GM13976 (cell line): ENCODE results near the gene G6PC1.
"Not testable (repeated sequence)": the region's sequence is repeated elsewhere in the genome, so short reads cannot be mapped to it uniquely, and the experiment has no call there.

Source experiments
- DNase-seq: peaks from one replicate; pipeline ENCODE4 v3.0.0; 2012; ENCODE audit warnings: low spot score
- CTCF ChIP-seq: IDR thresholded peaks from 2 replicates; pipeline ENCODE4 v1.5.1; 2012; ENCODE audit warnings: borderline replicate concordance, mild to moderate bottlenecking; ENCODE audit not compliant: insufficient read depth; ENCODE audit errors: extremely low read depth, missing control alignments, control extremely low read depth
- in situ Hi-C: fragments of 300-500 bp; cut with MboI; formaldehyde crosslinking; loops from one replicate; pipeline ENCODE4 v1.12.0; 2022; ENCODE audit warnings: low sequenced_read_pairs, mixed read lengths, inconsistent platforms; ENCODE audit not compliant: unreplicated experiment

G6PC1 gene

GRCh38 chr17:42918902-42919521, 18.4 kb downstream of the G6PC1 start:
- TF ChIP-seq CTCF, result no peak
- DNase-seq, result no peak
- in situ Hi-C loops, result no loop called here

- DNase-seq, in situ Hi-C loops: not testable (repeated sequence)
Observed at GRCh38 chr17:42919522-42920077, 19.0 kb downstream of the G6PC1 start.

GRCh38 chr17:42920106-42920900, 19.7 kb downstream of the G6PC1 start:
- in situ Hi-C loops, result no loop called here
- no peak for DNase-seq

GRCh38 chr17:42920922-42921321, 20.3 kb downstream of the G6PC1 start:
- in situ Hi-C loops, result no loop called here
- no peak for DNase-seq
- TF ChIP-seq CTCF, result no peak

More at GRCh38 chr17:42920106-42920900, 19.7 kb downstream of the G6PC1 start:
- TF ChIP-seq CTCF, result no peak

GRCh38 chr17:42922294-42922693, 21.7 kb downstream of the G6PC1 start:
- no peak for TF ChIP-seq CTCF
- in situ Hi-C loops, result no loop called here
- no peak for DNase-seq

GRCh38 chr17:42923472-42923871, 22.9 kb downstream of the G6PC1 start:
- in situ Hi-C loops, DNase-seq: not testable (repeated sequence)

GRCh38 chr17:42924891-42925290, 24.3 kb downstream of the G6PC1 start:
- no peak for DNase-seq
- in situ Hi-C loops, result no loop called here
- TF ChIP-seq CTCF, result no peak
